HG03457 (cell line): ENCODE results near the gene GDPD1.
"Not testable (repeated sequence)": the region's sequence is repeated elsewhere in the genome, so short reads cannot be mapped to it uniquely, and the experiment has no call there.

Experiments
- ATAC-seq: cut with Tn5 transposase; IDR thresholded peaks from one replicate; pipeline ENCODE4 v1.9.1; 2021; ENCODE audit warnings: moderate number of reproducible peaks; ENCODE audit not compliant: unreplicated experiment

GDPD1 gene

GRCh38 chr17:59238906-59239305 is 18.6 kb downstream of the GDPD1 start:
- no peak for ATAC-seq

- ATAC-seq = no peak
Measured at GRCh38 chr17:59244081-59244480, 23.8 kb downstream of the GDPD1 start.

GRCh38 chr17:59254742-59255141 is 34.4 kb downstream of the GDPD1 start:
- ATAC-seq = no peak

- ATAC-seq = no peak
Measured at GRCh38 chr17:59257101-59257500, 36.8 kb downstream of the GDPD1 start.

GRCh38 chr17:59260722-59261121 is 40.4 kb downstream of the GDPD1 start:
- ATAC-seq = no peak

- ATAC-seq = no peak
Measured at GRCh38 chr17:59266745-59267144, 46.4 kb downstream of the GDPD1 start.

GRCh38 chr17:59267776-59268175 is 47.5 kb downstream of the GDPD1 start:
- no peak for ATAC-seq

- ATAC-seq = no peak
Measured at GRCh38 chr17:59275618-59276017, 55.3 kb downstream of the GDPD1 start.

- no peak for ATAC-seq
Measured at GRCh38 chr17:59277031-59277430, 56.7 kb downstream of the GDPD1 start.

GRCh38 chr17:59278406-59278805 is 58.1 kb downstream of the GDPD1 start:
- no peak for ATAC-seq

- ATAC-seq = no peak
Measured at GRCh38 chr17:59284317-59284716, 64.0 kb downstream of the GDPD1 start.

- ATAC-seq = no peak
Measured at GRCh38 chr17:59287452-59287851, 67.1 kb downstream of the GDPD1 start.

- ATAC-seq = no peak
Measured at GRCh38 chr17:59287891-59288290, 67.6 kb downstream of the GDPD1 start.

- ATAC-seq = no peak
Measured at GRCh38 chr17:59289981-59290301, 69.6 kb downstream of the GDPD1 start.

GRCh38 chr17:59290302-59290998 is 70.1 kb downstream of the GDPD1 start:
- not testable (repeated sequence) for ATAC-seq

GRCh38 chr17:59292174-59292523 is 71.8 kb downstream of the GDPD1 start:
- no peak for ATAC-seq

- no peak for ATAC-seq
Measured at GRCh38 chr17:59296190-59296589, 75.9 kb downstream of the GDPD1 start.

GRCh38 chr17:59298521-59298920 is 78.2 kb downstream of the GDPD1 start:
- no peak for ATAC-seq

- ATAC-seq = no peak
Measured at GRCh38 chr17:59299400-59300092, 79.2 kb downstream of the GDPD1 start.

- no peak for ATAC-seq
Measured at GRCh38 chr17:59300941-59301340, 80.6 kb downstream of the GDPD1 start.

GRCh38 chr17:59304811-59305210 is 84.5 kb downstream of the GDPD1 start:
- ATAC-seq = no peak

- ATAC-seq = no peak
Measured at GRCh38 chr17:59310263-59310920, 90.1 kb downstream of the GDPD1 start.
